Glutamatergic neuron (in vitro differentiated cells): ENCODE measurements around the gene SNTB2. TPM values are rescaled to one million over a fixed set of nuclear protein-coding genes. Genes with fewer than 3 reads are reported as not detected.
A peak's percentile ranks its signal among the peaks of the same experiment; 100 is the strongest.

Experiments used
- DNase-seq: peaks from one replicate; pipeline ENCODE4 v3.0.0; 2022
- H3K27ac Mint-ChIP-seq: one replicate; pipeline ENCODE4 v1.8.0; 2020; ENCODE audit warnings: mild to moderate bottlenecking, mixed read lengths, inconsistent platforms; ENCODE audit not compliant: unreplicated experiment
- H3K27me3 Mint-ChIP-seq: one replicate; pipeline ENCODE4 v1.8.0; 2020; ENCODE audit warnings: mild to moderate bottlenecking, moderate library complexity, mixed read lengths, inconsistent platforms; ENCODE audit not compliant: unreplicated experiment
- H3K36me3 Mint-ChIP-seq: one replicate; pipeline ENCODE4 v1.8.0; 2020; ENCODE audit warnings: mild to moderate bottlenecking, mixed read lengths, inconsistent platforms; ENCODE audit not compliant: unreplicated experiment
- H3K4me1 Mint-ChIP-seq: one replicate; pipeline ENCODE4 v1.8.0; 2020; ENCODE audit warnings: mild to moderate bottlenecking, low read depth, mixed read lengths, inconsistent platforms; ENCODE audit not compliant: unreplicated experiment
- H3K4me3 Mint-ChIP-seq: one replicate; pipeline ENCODE4 v1.8.0; 2020; ENCODE audit warnings: mild to moderate bottlenecking, mixed read lengths, inconsistent platforms; ENCODE audit not compliant: unreplicated experiment
- H3K9me3 Mint-ChIP-seq: one replicate; pipeline ENCODE4 v1.8.0; 2020; ENCODE audit warnings: mild to moderate bottlenecking, moderate library complexity, mixed read lengths, inconsistent platforms; ENCODE audit not compliant: unreplicated experiment
- total RNA-seq: library from RNA; stranded (reverse); fragmentation: NEBNext Ultra II Directional; extraction: Animal tissue kit (Norgen Biotek cat#: 25700); gene quantifications from one replicate; pipeline ENCODE4 v1.2.1, GENCODE V29; 2021; ENCODE audit not compliant: unreplicated experiment
- TF ChIP-seq, protein P1 (sequence below): fragments of 200-600 bp; sonication (generic); IDR thresholded peaks from one replicate; pipeline ENCODE4 v1.5.0; 2021; ENCODE audit not compliant: partially characterized antibody, unreplicated experiment

Gene SNTB2
- total RNA-seq, 1 donor from 2014 or later: 26.8 TPM

DNA sequence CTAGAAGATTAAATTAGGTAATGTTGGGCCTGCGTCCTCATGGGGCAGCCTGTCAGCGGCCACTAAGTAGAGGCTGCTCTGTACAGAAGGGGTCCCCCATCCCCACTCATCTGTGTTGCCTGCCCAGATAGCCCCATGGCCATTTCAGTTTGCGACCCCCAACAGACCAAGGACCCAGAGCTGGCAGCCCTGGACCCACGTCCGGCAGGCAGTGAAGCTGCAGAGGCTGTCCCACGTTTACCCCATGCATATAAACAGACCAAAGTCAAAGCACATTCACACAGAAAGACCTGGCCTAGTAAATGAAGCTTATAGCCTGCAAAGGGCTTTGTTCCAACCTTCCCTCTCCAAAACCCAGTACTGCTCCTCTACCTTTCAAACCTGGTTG, 138.8 kb downstream of the SNTB2 start:
- H3K27ac Mint-ChIP-seq: no peak overlapping the region
- H3K36me3 Mint-ChIP-seq: peaks cover 6% of the 10 kb centered on the region
- no peak for DNase-seq
- H3K9me3 Mint-ChIP-seq: peaks cover 8% of the 10 kb centered on the region
- no peak overlapping the region for H3K4me3 Mint-ChIP-seq
- H3K4me1 Mint-ChIP-seq: peaks cover 11% of the 10 kb centered on the region
- TF ChIP-seq, protein P1, sequence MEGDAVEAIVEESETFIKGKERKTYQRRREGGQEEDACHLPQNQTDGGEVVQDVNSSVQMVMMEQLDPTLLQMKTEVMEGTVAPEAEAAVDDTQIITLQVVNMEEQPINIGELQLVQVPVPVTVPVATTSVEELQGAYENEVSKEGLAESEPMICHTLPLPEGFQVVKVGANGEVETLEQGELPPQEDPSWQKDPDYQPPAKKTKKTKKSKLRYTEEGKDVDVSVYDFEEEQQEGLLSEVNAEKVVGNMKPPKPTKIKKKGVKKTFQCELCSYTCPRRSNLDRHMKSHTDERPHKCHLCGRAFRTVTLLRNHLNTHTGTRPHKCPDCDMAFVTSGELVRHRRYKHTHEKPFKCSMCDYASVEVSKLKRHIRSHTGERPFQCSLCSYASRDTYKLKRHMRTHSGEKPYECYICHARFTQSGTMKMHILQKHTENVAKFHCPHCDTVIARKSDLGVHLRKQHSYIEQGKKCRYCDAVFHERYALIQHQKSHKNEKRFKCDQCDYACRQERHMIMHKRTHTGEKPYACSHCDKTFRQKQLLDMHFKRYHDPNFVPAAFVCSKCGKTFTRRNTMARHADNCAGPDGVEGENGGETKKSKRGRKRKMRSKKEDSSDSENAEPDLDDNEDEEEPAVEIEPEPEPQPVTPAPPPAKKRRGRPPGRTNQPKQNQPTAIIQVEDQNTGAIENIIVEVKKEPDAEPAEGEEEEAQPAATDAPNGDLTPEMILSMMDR: no peak
- peaks cover 7% of the 10 kb centered on the region for H3K27me3 Mint-ChIP-seq

DNA sequence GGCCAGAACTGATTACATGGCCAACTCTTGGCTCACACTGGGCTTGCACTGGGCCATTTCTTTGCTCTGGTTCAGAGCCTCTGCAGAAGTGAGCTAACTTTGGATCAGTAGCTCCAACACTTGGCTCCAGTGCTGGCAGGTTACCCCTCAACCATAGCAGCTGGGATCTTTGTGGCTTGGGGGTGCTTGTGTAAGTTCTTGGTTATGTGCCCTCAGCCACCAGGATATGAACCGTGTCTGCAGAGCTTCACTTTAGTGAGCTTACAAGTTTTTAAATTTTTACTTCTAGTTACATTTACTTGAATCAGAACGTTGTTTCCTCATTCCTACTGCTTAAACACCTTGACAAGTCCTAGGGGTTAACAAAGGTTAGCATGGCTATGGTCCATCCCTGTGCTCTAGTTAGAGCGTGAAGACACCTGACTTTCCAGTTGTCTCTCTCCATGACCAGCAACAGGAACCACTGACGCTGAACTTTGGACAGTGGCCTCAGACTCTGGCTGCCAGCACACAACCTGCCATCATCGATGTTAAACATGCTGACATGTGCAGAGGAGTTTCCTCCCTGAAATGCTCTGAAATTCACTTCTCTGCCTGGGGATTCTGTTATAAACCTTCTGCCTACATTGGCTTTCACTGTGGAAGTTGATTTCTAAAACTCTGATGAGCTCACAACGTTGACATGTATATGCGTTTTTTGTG, 139.4 kb downstream of the SNTB2 start:
- H3K4me1 Mint-ChIP-seq: peaks cover 11% of the 10 kb centered on the region
- peaks cover 7% of the 10 kb centered on the region for H3K27me3 Mint-ChIP-seq
- no peak for DNase-seq
- peaks cover 6% of the 10 kb centered on the region for H3K36me3 Mint-ChIP-seq
- TF ChIP-seq, protein P1: no peak
- no peak overlapping the region for H3K4me3 Mint-ChIP-seq
- peaks cover 10% of the 10 kb centered on the region for H3K9me3 Mint-ChIP-seq
- no peak overlapping the region for H3K27ac Mint-ChIP-seq

DNA sequence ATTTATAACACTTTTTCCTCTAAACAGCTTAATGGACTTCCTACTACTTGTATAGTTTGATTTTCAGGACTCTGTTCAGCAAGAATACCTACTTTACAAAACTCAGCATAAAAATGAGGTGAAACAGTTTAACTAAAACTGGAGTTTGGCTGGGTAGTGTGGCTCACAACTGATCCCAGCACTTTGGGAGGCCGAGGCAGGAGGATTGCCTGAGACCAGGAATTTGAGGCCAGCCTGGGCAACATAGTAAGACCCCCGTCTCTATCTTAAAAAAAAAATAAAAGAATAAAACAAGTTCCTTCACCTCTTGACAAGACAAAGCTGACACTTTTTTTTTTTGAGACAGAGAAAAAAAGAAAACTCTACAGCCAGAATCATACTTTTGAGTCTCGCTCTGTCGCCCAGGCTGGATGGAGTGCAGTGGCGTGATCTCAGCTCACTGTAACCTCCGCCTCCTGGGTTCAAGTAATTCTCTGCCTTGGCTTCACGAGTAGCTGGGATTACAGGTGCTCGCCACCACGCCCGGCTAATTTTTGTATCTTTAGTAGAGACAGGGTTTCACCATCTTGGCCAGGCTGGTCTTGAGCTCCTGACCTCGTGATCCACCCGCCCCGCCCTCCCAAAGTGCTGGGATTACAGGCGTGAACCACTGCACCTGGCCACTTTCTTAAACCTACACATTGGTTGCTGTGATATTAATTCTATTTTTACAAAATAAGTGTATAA, 140.8 kb downstream of the SNTB2 start:
- peaks cover 1% of the 10 kb centered on the region for H3K36me3 Mint-ChIP-seq
- no peak overlapping the region for H3K4me3 Mint-ChIP-seq
- peaks cover 9% of the 10 kb centered on the region for H3K4me1 Mint-ChIP-seq
- no peak overlapping the region for H3K27ac Mint-ChIP-seq
- TF ChIP-seq, protein P1: no peak
- no peak for DNase-seq
- H3K9me3 Mint-ChIP-seq: peaks cover 7% of the 10 kb centered on the region
- peaks cover 4% of the 10 kb centered on the region for H3K27me3 Mint-ChIP-seq

DNA sequence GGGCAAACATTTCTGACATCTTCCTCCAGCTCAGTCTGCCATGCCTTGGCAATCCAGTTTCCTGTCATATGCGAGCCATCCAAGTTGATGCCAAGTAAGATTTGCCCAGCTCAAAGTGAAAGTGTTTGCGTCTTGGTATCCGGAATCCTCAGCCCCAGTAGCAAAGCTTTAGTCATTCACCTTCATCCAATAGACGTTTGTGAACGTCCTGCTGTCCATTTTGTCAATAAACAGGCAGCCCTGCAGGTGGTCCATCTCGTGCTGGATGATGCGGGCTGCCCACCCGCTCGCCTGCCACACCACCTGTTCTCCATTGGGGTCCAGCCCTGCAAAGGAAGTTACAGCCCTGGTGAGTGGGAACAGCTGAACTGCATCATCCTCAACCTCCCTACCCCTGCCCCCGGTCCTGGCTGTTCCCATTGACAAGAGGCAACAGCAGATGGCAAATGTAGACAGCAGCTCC, 141.9 kb downstream of the SNTB2 start:
- DNase-seq: no peak
- Mint-ChIP-seq H3K27me3 (peaks cover 4% of the 10 kb centered on the region), H3K4me1 (peaks cover 9% of the 10 kb centered on the region), H3K36me3 (peaks cover 4% of the 10 kb centered on the region), H3K27ac (peak overlapping the region; percentile 76), H3K4me3 (peak overlapping the region; percentile 88), H3K9me3 (peaks cover 7% of the 10 kb centered on the region)
- TF ChIP-seq, protein P1: no peak
